Pancreas (tissue), 10 donors: ENCODE measurements around the gene PRAMEF33. TPM values are rescaled to one million over a fixed set of nuclear protein-coding genes. Genes with fewer than 3 reads are reported as not detected.
A peak's percentile ranks its signal among the peaks of the same experiment; 100 is the strongest.
"Not testable (repeated sequence)": the region's sequence is repeated elsewhere in the genome, so short reads cannot be mapped to it uniquely, and the experiment has no call there.

ENCODE experiments used
- ATAC-seq, 4 donors: fragments of 200-7000 bp; cut with Tn5 transposase; one replicate each; pipeline versions ENCODE4 v1.8.0 to v1.9.1; 2020; ENCODE audit warnings: mild to moderate bottlenecking in 4 of 4, moderate library complexity in 4 of 4
- DNase-seq, 6 donors: peaks; one replicate each; pipeline ENCODE4 v3.0.0-alpha.2; 2020
- FAIRE-seq: peaks from 2 replicates; lab custom pipeline; 2012; peaks lifted over from hg19 to GRCh38; lab: Jason Lieb, UNC
- H3K27ac ChIP-seq, 4 donors: fragments of 200-600 bp; sonication (generic); 1 replicate in 3 of 4; 2 replicates in 1 of 4; pipeline versions ENCODE4 v1.5.0 to v1.8.0; 2020
- H3K27me3 ChIP-seq, 4 donors: fragments of 200-600 bp; one replicate each; pipeline ENCODE4 v1.8.0; 2021
- H3K36me3 ChIP-seq, 3 donors: fragments of 200-600 bp; sonication (generic) in 1 of 3; one replicate each; pipeline versions ENCODE4 v1.5.0 to v1.8.0; 2020 to 2021
- H3K4me1 ChIP-seq, 3 donors: fragments of 200-600 bp; one replicate each; pipeline ENCODE4 v1.8.0; 2021
- H3K4me3 ChIP-seq, 4 donors: fragments of 200-600 bp; sonication (generic) in 2 of 4; one replicate each; pipeline versions ENCODE4 v1.5.0 to v1.8.0; 2020 to 2021
- H3K9me3 ChIP-seq, 4 donors: fragments of 200-600 bp; one replicate each; pipeline ENCODE4 v1.8.0; 2021
- WGBS, 2 donors: extraction: QIAGEN DNeasy Blood & Tissue Kit; methylation state at CpG; one replicate each; pipeline ENCODE4 v1.1.7; 2013; 5-methylcytosine and 5-hydroxymethylcytosine counted together
- intact Hi-C, 3 donors: fragments of 100-400 bp; cut with DNase I; formaldehyde crosslinking; loops; one replicate each; pipeline versions ENCODE4 v1.11.1 to v1.14.2; 2022
- polyA plus RNA-seq, 2 donors: library from polyadenylated mRNA; stranded (reverse); fragments of 200-250 nt; gene quantifications; one replicate each; pipeline ENCODE4 v1.2.3, GENCODE V29; 2013
- total RNA-seq, 6 donors: library from RNA; stranded (reverse); fragmentation: NEBNext Ultra II Directional in 4 of 6; extraction: Animal tissue kit (Norgen Biotek cat#: 25700) in 4 of 6; gene quantifications; one replicate each; pipeline versions ENCODE4 v1.2.1 to v1.2.4, GENCODE V29; 2021 to 2023
- donor health status: healthy with polysubstance abuse.
- donor health status: DM: no; HTN: no; CAD: no; lungs with moderate emphysema.
- donor health status: DM: no; HTN: no; CAD: no.
- donor health status: control.
- donor health status: control.
- donor health status: Bipolar disorder and iron deficiency.
- donor health status: DM: yes; HTN: yes; CAD: no.
- donor health status: DM: no; HTN: no; CAD: no.
- donor health status: DM: no; HTN: no; CAD: no.
- donor health status: DM: yes; HTN: yes; CAD: no.

PRAMEF33 gene, protein sequence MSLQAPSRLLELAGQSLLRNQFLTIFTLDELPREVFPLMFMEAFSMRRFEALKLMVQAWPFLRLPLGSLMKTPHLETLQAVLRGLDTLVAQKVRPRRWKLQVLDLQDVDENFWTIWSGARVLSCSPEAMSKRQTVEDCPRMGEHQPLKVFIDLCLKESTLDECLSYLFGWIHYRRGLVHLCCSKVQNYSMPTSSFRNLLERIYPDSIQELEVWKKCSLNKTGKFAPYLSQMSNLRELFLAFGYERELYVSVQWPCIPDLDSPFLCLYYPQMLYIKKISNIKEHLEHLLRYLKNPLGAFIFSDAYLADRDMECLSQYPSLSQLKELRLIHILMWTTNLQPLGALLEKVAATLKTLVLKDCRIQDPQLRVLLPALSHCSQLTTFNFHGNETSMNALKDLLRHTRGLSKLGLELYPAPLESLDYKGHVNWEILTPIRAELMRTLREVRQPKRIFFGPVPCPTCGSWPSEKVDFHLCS
- total RNA-seq, result not detected
- polyA plus RNA-seq, result under 1 TPM in 1 of 2 donors, not detected in 1; 0.05 TPM

DNA sequence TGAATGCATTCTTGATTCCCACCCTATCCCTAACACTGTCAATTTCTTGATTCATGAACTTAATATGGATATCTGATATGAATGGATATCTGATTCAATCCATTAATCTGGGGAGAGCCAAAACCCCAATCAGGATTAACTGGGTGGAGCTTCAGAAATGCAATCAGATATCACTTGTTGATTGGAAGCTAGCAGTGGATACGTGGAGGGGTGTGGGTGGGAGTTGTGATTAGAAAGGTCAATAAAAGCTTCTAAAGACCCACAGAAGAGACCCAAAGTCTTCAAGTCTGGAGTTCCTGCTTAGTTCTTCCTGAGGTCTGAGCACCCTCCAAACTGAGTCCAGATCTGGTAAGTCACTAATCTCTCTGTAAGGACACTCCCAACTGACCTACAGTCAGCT, at the start of gene PRAMEF33:
PRAMEF33 (plus strand) TSS at position 301 of the 400 bp plus-strand sequence. CDS start 2,416 bp downstream, outside the sequence.
- H3K4me1 ChIP-seq, H3K36me3 ChIP-seq, H3K27ac ChIP-seq, H3K27me3 ChIP-seq, ATAC-seq, DNase-seq, H3K9me3 ChIP-seq, H3K4me3 ChIP-seq, intact Hi-C loops, FAIRE-seq: not testable (repeated sequence)
- WGBS, 2 donors, result no CpG with 5 or more reads among the region's 1 CpG

DNA sequence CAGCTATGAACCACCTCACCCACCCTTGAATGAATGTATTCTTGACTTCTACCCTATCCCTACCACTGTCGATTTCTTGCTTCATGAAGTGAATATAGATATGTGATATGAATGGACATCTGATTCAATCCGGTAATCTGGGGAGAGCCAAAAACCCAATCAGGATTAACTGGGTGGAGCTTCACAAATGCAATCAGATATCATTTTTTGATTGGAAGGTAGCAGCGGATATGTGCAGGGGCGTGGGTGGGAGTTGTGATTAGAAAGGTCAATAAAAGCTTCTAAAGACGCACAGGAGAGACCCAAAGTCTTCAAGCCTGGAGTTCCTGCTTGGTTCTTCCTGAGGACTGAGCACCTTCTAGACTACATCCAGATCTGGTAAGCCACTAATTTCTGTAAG, 49.4 kb upstream of the PRAMEF33 start, which contains the start of gene PRAMEF5:
PRAMEF5 (plus strand) TSS at position 301 of the 400 bp plus-strand sequence. CDS start 5,071 bp downstream, outside the sequence.
- H3K27ac ChIP-seq, DNase-seq, intact Hi-C loops, ATAC-seq, H3K9me3 ChIP-seq, FAIRE-seq, H3K4me3 ChIP-seq, H3K36me3 ChIP-seq, H3K4me1 ChIP-seq, H3K27me3 ChIP-seq: not testable (repeated sequence)
- 65 to 94% methylated on average over 2 of the region's 5 CpGs for WGBS, 2 donors

DNA sequence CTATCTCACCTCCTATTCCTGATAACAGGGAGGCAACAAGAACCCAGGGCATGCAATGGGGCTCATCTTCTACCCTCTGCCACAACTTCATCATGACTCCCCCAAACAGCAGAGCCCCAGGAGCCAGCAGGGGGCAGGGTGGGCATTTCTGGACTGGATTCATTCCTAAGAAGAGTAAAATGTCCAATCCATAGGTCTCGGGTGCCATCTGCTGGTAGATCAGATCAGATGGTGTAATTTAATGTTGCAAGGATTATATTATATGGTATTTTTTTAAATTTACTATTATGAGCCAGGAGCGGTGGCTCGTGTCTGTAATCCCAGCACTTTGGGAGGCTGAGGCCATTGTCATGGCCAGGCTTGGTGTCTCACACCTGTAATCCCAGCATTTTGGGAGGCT, 38.2 kb upstream of the PRAMEF33 start:
- intact Hi-C loops, H3K36me3 ChIP-seq, H3K27ac ChIP-seq, H3K9me3 ChIP-seq, H3K27me3 ChIP-seq, H3K4me3 ChIP-seq, FAIRE-seq, DNase-seq, H3K4me1 ChIP-seq: not testable (repeated sequence)
- peak in 1 of 4 donors; percentile 43 for ATAC-seq
- 15% methylated on average over 2 of the region's 3 CpGs; no CpG with 5 or more reads in 1 of the 2 donors for WGBS, 2 donors

DNA sequence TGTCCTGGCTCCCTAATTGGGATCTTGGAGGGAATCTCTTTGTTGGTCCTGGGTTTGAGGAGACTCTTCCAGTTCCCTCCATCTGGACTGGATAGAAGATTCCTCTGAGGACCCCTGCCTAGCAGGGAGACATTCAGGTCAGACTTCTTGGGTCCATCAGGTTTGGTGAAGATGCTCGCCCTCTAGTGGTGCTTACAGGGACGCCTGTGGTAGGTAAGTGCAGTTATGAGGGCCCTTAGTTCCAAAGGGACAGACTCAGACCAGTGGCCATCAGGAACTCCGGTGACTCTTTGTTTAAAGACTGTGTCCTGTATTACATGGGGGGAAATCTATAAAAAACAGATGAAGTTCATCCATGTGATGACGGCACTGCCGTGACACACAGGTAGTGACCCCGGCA, 26.3 kb upstream of the PRAMEF33 start:
- intact Hi-C loops, ATAC-seq, H3K9me3 ChIP-seq, FAIRE-seq, H3K27me3 ChIP-seq, DNase-seq, H3K36me3 ChIP-seq, H3K27ac ChIP-seq, H3K4me3 ChIP-seq, H3K4me1 ChIP-seq: not testable (repeated sequence)
- 37 to 56% methylated on average over 3 of the region's 6 CpGs for WGBS, 2 donors

DNA sequence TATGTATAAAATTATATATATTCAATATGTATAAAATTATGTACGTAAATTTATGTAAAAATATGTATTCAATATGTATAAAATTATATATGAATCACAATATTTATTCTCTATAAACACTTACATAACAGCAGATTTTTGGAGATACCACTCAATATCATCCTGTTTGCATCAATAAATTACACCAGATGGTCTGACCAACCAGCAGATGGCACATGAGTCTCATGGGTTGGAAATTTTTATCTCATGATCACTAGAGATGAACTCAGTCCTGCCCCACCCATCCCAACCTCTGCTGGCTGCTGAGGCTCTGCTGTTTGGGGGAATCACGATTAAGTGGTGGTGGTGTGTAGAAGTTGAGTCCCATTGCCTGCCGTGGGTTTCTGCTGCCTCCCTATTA, 23.7 kb upstream of the PRAMEF33 start:
- H3K4me1 ChIP-seq, H3K36me3 ChIP-seq, ATAC-seq, H3K9me3 ChIP-seq, H3K4me3 ChIP-seq, H3K27ac ChIP-seq, H3K27me3 ChIP-seq, DNase-seq, FAIRE-seq, intact Hi-C loops: not testable (repeated sequence)
- WGBS, 2 donors, result 48 to 63% methylated on average over 3 of the region's 3 CpGs

DNA sequence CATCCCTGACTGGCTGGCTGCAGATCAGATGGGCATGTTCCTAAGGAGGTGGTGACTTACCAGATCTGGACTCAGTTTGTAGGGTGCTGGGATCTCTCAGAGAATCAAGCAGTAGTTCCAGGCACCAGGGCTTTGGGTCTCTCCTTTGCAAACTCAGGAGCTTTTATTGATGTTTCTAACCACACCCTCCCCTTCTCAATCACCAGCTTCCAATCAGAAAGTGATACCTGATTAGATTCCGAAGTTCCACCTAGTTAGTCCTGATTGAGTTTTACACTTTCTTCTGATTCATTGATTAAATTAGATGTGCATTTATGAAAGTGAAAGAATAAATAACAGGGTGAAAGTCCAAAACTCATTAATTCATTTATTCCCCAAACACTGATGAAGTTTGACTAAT, 18.3 kb upstream of the PRAMEF33 start, which contains the start of gene PRAMEF8:
PRAMEF8 (minus strand) TSS at position 101 of the 400 bp plus-strand sequence. CDS start 1,046 bp downstream, outside the sequence.
- H3K27me3 ChIP-seq, intact Hi-C loops, FAIRE-seq, H3K4me3 ChIP-seq, DNase-seq, H3K4me1 ChIP-seq, ATAC-seq, H3K36me3 ChIP-seq, H3K9me3 ChIP-seq, H3K27ac ChIP-seq: not testable (repeated sequence)
- no CpG with 5 or more reads among the region's 1 CpG for WGBS, 2 donors

DNA sequence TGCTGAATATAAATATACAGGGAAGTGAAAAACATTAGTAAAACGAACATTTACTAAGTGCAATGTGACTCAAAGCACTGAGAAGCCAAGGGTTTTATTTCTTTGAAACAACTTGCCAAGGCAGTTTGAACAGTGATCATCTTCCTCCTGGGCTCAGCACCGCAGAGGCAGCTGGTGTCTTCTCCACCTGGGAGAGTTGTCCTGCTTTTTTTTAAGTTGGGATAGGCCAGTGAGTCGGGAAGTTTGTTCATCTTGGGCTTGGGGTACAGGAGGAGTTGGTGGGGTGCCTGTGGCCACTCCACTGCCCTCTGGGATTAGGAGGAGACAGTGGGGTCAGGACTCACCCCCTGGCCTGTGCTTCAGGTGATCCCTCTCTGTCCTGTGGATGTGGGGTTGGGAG, 14.3 kb upstream of the PRAMEF33 start:
- H3K4me3 ChIP-seq, DNase-seq, H3K27ac ChIP-seq, H3K9me3 ChIP-seq, FAIRE-seq, H3K4me1 ChIP-seq, H3K27me3 ChIP-seq, intact Hi-C loops, H3K36me3 ChIP-seq, ATAC-seq: not testable (repeated sequence)
- 56 to 59% methylated on average over 1 to 2 of the region's 3 CpGs for WGBS, 2 donors

DNA sequence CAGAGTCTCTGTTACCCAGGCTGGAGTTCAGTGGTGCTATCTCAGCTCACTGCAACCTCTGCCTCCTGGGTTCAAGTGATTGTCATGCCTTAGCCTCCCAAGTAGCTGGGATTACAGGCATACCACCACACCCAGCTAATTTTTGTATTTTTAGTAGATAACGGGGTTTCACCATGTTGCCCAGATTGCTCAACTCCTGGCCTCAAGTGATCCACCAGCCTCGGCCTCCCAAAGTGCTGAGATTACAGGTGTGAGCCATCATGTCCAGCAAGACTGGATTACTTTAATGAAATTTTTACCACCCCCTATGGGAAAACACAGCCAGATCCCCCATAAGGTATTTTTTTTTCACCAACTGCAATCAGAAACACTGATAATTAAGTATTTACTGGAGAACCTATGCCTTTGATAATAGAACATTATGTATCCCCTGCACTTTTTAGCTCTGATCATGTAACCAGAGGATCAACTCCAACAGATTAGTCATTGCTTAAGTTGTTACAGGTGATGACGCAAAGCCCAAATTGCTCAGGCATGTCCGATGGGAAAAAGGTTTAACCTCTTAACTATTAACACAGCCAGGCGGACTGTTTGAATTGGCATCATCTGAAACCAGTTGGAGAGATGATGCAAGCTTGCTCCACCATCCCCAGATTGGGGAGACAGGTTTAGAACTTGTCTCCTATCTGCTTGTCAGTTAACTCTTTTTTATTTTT, 6.0 kb upstream of the PRAMEF33 start:
- ATAC-seq, H3K27ac ChIP-seq, intact Hi-C loops, DNase-seq, H3K36me3 ChIP-seq, H3K9me3 ChIP-seq, H3K27me3 ChIP-seq, FAIRE-seq, H3K4me1 ChIP-seq, H3K4me3 ChIP-seq: not testable (repeated sequence)
- WGBS, 2 donors, result 83 to 91% methylated on average over 2 of the region's 5 CpGs

DNA sequence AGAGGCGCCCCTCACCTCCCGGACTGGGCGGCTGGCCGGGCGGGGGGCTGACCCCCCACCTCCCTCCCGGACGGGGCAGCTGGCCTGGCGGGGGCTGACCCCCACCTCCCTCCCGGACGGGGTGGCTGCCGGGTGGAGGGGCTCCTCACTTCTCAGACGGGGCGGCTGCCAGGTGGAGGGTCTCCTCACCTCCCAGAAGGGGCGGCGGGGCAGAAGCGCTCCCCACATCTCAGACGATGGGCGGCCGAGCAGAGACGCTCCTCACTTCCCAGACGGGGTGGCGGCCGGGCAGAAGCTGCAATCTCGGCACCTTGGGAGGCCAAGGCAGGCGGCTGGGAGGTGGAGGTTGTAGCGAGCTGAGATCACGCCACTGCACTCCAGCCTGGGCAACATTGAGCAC, 4.6 kb upstream of the PRAMEF33 start:
- H3K36me3 ChIP-seq, H3K4me1 ChIP-seq, H3K4me3 ChIP-seq, H3K27me3 ChIP-seq, DNase-seq, H3K27ac ChIP-seq, ATAC-seq, FAIRE-seq, intact Hi-C loops, H3K9me3 ChIP-seq: not testable (repeated sequence)
- WGBS, 2 donors, result 83 to 89% methylated on average over 2 to 11 of the region's 27 CpGs

DNA sequence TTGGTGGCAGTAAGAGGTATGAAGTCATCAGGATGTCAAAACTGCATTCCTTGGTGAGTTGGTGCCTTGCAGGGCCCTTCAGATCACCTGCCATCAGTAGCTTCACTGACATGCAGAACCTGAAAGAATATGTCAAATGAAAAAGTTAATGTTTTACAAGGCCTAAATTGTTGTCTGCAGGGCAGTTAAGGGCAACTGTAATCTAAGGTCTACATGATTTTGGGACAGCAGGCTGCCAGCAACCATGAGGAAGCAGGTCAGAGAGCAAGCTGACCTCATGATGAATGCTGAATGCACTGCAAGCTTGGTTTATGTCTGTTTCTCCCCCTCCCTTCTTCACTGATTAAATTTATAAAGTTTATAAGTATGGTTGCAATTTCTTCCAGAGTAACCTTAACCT, 1.1 kb upstream of the PRAMEF33 start:
- H3K27ac ChIP-seq, FAIRE-seq, H3K4me1 ChIP-seq, H3K27me3 ChIP-seq, H3K9me3 ChIP-seq, H3K4me3 ChIP-seq, ATAC-seq, DNase-seq, H3K36me3 ChIP-seq, intact Hi-C loops: not testable (repeated sequence)

DNA sequence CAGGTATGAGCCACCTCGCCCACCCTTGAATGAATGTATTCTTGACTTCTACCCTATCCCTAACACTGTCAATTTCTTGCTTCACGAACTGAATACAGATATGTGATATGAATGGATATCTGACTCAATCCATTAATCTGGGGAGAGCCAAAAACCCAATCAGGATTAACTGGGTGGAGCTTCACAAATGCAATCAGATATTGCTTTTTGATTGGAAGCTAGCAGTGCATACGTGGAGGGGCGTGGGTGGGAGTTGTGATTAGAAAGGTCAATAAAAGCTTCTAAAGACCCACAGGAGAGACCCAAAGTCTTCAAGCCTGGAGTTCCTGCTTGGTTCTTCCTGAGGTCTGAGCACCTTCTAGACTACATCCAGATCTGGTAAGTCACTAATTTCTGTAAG, 11.9 kb downstream of the PRAMEF33 start, which contains the start of gene PRAMEF15:
PRAMEF15 (plus strand) TSS at position 301 of the 400 bp plus-strand sequence. CDS start 2,827 bp downstream, outside the sequence.
- FAIRE-seq, result not testable (repeated sequence)

More for the DNA sequence above, 11.9 kb downstream of the PRAMEF33 start, which contains the start of gene PRAMEF15:
- H3K4me3 ChIP-seq, H3K27ac ChIP-seq, H3K27me3 ChIP-seq, H3K4me1 ChIP-seq, ATAC-seq, H3K36me3 ChIP-seq, H3K9me3 ChIP-seq, intact Hi-C loops, DNase-seq: not testable (repeated sequence)
- WGBS, 2 donors, result 47 to 66% methylated on average over 3 of the region's 4 CpGs
